HepG2 (cell line): ENCODE measurements around the gene SLC8B1.

ENCODE experiments used
- EP300 ChIP-seq, 3 experiments: sonication (generic) in 1 of 3; formaldehyde crosslinking in 1 of 3; IDR thresholded peaks; 2 replicates each; pipeline versions ENCODE4 v1.5.1 to v1.6.1; 2011 to 2020; ENCODE audit warnings: low read depth in 2 of 3, low read length in 2 of 3, borderline replicate concordance in 1 of 3, improper control_type of control experiment in 1 of 3, mild to moderate bottlenecking in 1 of 3, missing genetic modification reagents in 1 of 3, moderate library complexity in 1 of 3
- FOXC1 ChIP-seq: sonication (generic); formaldehyde crosslinking; IDR thresholded peaks from 2 replicates; pipeline ENCODE4 v1.8.0; 2022; ENCODE audit warnings: mild to moderate bottlenecking, missing genetic modification reagents, borderline replicate concordance
- MAFG ChIP-seq: sonication (generic); formaldehyde crosslinking; IDR thresholded peaks from 2 replicates; pipeline ENCODE4 v1.5.1; 2020; ENCODE audit warnings: mild to moderate bottlenecking, missing genetic modification reagents
- ZNF121 ChIP-seq: sonication (generic); formaldehyde crosslinking; IDR thresholded peaks from 2 replicates; pipeline ENCODE4 v1.5.0; 2020; ENCODE audit warnings: mild to moderate bottlenecking, missing genetic modification reagents
- ZNF224 ChIP-seq: sonication (generic); formaldehyde crosslinking; IDR thresholded peaks from 2 replicates; pipeline ENCODE4 v1.5.0; 2020; ENCODE audit warnings: mild to moderate bottlenecking, missing genetic modification reagents
- ZNF263 ChIP-seq: sonication (generic); formaldehyde crosslinking; IDR thresholded peaks from 2 replicates; pipeline ENCODE4 v1.4.0; 2020; ENCODE audit warnings: missing genetic modification reagents
- TF ChIP-seq, protein P1 (sequence below): sonication (generic); formaldehyde crosslinking; IDR thresholded peaks from 2 replicates; pipeline ENCODE4 v1.5.0; 2020; ENCODE audit warnings: mild to moderate bottlenecking, missing genetic modification reagents, moderate library complexity

GRCh38 chr12:113278141-113278540, 56.8 kb downstream of the SLC8B1 start:
- TF ChIP-seq ZNF121 (CRISPR knock-in tag) (no peak), EP300 (IDR thresholded peaks at IDR 0.05; ENCODE audit: low read depth in 2 of 2, low read length in 2 of 2) (no peak), EP300 (CRISPR knock-in tag; IDR thresholded peaks at IDR 0.05; ENCODE audit: borderline replicate concordance) (no peak), ZNF224 (no peak), FOXC1 (CRISPR knock-in tag) (no peak), ZNF263 (CRISPR knock-in tag) (no peak), MAFG (no peak)
- TF ChIP-seq, protein P1, sequence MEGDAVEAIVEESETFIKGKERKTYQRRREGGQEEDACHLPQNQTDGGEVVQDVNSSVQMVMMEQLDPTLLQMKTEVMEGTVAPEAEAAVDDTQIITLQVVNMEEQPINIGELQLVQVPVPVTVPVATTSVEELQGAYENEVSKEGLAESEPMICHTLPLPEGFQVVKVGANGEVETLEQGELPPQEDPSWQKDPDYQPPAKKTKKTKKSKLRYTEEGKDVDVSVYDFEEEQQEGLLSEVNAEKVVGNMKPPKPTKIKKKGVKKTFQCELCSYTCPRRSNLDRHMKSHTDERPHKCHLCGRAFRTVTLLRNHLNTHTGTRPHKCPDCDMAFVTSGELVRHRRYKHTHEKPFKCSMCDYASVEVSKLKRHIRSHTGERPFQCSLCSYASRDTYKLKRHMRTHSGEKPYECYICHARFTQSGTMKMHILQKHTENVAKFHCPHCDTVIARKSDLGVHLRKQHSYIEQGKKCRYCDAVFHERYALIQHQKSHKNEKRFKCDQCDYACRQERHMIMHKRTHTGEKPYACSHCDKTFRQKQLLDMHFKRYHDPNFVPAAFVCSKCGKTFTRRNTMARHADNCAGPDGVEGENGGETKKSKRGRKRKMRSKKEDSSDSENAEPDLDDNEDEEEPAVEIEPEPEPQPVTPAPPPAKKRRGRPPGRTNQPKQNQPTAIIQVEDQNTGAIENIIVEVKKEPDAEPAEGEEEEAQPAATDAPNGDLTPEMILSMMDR, result no peak
